GM12891 (cell line): ENCODE measurements around the gene PGAM4.

Experiments used
- POLR2A ChIP-seq: IDR thresholded peaks from 2 replicates; pipeline ENCODE4 v1.6.1; 2011; ENCODE audit warnings: low read depth, low read length, control low read depth
- POLR2AphosphoS5 ChIP-seq: IDR thresholded peaks from 2 replicates; pipeline ENCODE4 v1.6.1; 2011; ENCODE audit warnings: low read depth, low read length, control low read depth
- POU2F2 ChIP-seq: IDR thresholded peaks from 2 replicates; pipeline ENCODE4 v1.6.1; 2011; ENCODE audit warnings: low read depth, mild to moderate bottlenecking, control low read depth, low read length, moderate library complexity
- SPI1 ChIP-seq: IDR thresholded peaks from 2 replicates; pipeline ENCODE4 v1.6.1; 2011; ENCODE audit warnings: low read depth, low read length, control low read depth
- TAF1 ChIP-seq: IDR thresholded peaks from 2 replicates; pipeline ENCODE4 v1.6.1; 2011; ENCODE audit warnings: low read depth, low read length, control low read depth

DNA sequence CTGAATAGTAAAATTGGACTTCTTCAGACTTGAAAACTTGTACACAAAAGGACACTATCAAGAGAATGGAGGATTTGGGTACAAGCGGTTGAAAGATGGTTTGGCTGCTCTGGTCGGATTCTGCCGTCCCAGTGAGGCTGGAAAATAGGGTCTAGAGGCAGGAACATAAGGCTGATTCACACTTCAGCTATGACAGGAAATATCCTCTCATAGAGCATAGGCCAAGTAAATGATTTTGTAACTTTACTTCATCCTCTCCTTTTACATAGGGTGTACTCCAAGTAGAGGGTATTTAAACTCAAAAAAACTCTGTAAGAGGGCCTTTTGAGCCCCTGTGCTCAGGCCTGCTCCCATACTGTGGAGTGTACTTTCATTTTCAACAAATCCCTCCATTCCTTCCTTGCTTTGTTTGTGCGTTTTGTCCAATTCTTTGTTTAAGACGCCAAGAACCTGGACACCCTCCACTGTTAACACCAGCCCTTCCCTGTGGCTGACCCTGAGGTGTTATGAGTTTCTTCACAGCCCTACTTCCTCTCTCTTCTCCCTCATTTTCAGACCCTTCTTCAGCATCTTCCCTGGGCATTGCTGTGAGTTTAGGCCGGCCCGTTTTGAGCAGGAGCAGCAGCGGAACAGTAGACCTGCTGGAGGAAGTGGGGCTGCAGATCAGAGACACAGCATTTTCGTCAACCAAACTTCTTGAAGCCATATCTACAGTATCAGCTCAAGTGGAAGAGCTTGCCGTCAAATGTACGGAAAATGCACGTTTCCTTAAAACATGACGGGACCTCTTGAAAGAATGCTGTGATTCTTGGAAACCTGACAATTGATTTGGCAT lies 7.2 kb downstream of the PGAM4 start:
- TF ChIP-seq POLR2AphosphoS5, result no peak
- no peak for TF ChIP-seq POLR2A
- no peak for TF ChIP-seq TAF1
- TF ChIP-seq SPI1, result no peak
- TF ChIP-seq POU2F2, result no peak
